ENCODE data around the gene TMEM132C. TPM values are rescaled to one million over a fixed set of nuclear protein-coding genes. Genes with fewer than 3 reads are reported as not detected.

TMEM132C gene
- total RNA-seq, 2 donors from 2014 or later = not detected

DNA sequence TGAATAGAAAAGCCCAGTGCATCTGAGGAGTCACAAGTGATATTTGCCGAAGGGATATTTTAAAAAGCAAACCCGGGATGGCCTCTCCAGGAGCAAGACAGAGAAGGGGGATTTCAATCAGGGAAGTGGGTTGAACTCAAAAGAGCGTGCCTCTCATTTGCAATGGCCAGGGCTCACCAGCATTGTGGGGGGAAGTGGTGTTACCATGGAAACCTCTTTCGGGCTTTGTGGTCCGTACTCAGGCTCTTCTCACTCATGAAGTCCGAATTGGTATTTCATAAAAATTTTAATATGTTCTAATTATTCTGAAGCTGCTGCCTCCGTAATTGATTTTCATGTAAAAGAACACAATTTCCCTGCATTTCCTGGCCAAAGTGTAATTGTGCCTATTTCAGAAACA is 476.9 kb downstream of the TMEM132C start:
- ATAC-seq (no peak), DNase-seq (no peak)
- H3K36me3 Mint-ChIP-seq (ENCODE audit: low read depth) = peaks cover 2% of the 10 kb centered on the region
- H3K9me3 ChIP-seq (ENCODE audit: control insufficient read depth, low read length, poor library complexity, severe bottlenecking) = no peaks in the 10 kb centered on the region
- H3K27ac Mint-ChIP-seq = no peak overlapping the region
- H3K4me3 Mint-ChIP-seq = no peak overlapping the region
- peaks cover 45% of the 10 kb centered on the region for H3K27me3 Mint-ChIP-seq
- H3K4me1 Mint-ChIP-seq = no peaks in the 10 kb centered on the region

GRCh38 chr12:128745772-128746689 is 479.1 kb downstream of the TMEM132C start:
- H3K27ac Mint-ChIP-seq = no peak overlapping the region
- H3K4me3 Mint-ChIP-seq = no peak overlapping the region
- H3K36me3 Mint-ChIP-seq (ENCODE audit: low read depth) = peaks cover 2% of the 10 kb centered on the region
- DNase-seq (no peak), ATAC-seq (no peak)
- no peaks in the 10 kb centered on the region for H3K4me1 Mint-ChIP-seq
- no peaks in the 10 kb centered on the region for H3K9me3 ChIP-seq (ENCODE audit: control insufficient read depth, low read length, poor library complexity, severe bottlenecking)
- peaks cover 48% of the 10 kb centered on the region for H3K27me3 Mint-ChIP-seq

- DNase-seq = no peak
- no peak for ATAC-seq
- H3K4me3 Mint-ChIP-seq = no peak overlapping the region
- no peaks in the 10 kb centered on the region for H3K9me3 ChIP-seq (ENCODE audit: control insufficient read depth, low read length, poor library complexity, severe bottlenecking)
- peaks cover 2% of the 10 kb centered on the region for H3K36me3 Mint-ChIP-seq (ENCODE audit: low read depth)
- H3K27ac Mint-ChIP-seq = no peak overlapping the region
- peaks cover 42% of the 10 kb centered on the region for H3K27me3 Mint-ChIP-seq
- H3K4me1 Mint-ChIP-seq = no peaks in the 10 kb centered on the region
These were observed 480.5 kb downstream of the TMEM132C start for GRCh38 chr12:128747441-128747840.

GRCh38 chr12:128752386-128752785 is 485.4 kb downstream of the TMEM132C start:
- H3K27me3 Mint-ChIP-seq = peaks cover 18% of the 10 kb centered on the region
- no peak overlapping the region for H3K27ac Mint-ChIP-seq
- ATAC-seq (no peak), DNase-seq (no peak)
- H3K36me3 Mint-ChIP-seq (ENCODE audit: low read depth) = no peaks in the 10 kb centered on the region
- H3K9me3 ChIP-seq (ENCODE audit: control insufficient read depth, low read length, poor library complexity, severe bottlenecking) = no peaks in the 10 kb centered on the region
- no peak overlapping the region for H3K4me3 Mint-ChIP-seq
- H3K4me1 Mint-ChIP-seq = no peaks in the 10 kb centered on the region

DNA sequence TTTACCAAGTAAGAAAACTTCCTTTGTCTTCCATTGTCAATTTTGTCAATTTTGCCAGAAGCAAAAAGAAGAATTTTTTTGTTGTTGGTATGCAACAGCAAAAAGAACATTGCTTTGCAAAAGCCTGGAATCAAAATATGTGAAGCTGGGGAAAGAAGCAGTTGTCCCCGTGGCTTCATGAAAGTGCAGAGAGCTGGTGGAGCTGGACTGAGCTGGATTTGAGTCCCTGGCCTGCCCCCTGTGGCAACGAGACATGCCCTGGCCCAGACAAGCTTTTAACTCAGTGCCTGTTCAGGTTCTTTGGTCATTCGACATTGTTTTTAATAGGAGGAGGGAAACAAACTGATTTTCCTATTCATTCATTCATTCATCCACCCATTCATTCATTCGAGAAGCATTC is 486.5 kb downstream of the TMEM132C start:
- no peaks in the 10 kb centered on the region for H3K9me3 ChIP-seq (ENCODE audit: control insufficient read depth, low read length, poor library complexity, severe bottlenecking)
- H3K4me3 Mint-ChIP-seq = no peak overlapping the region
- H3K36me3 Mint-ChIP-seq (ENCODE audit: low read depth) = no peaks in the 10 kb centered on the region
- ATAC-seq (no peak), DNase-seq (no peak)
- H3K27me3 Mint-ChIP-seq = peaks cover 8% of the 10 kb centered on the region
- no peaks in the 10 kb centered on the region for H3K4me1 Mint-ChIP-seq
- no peak overlapping the region for H3K27ac Mint-ChIP-seq

GRCh38 chr12:128754275-128754674 is 487.3 kb downstream of the TMEM132C start:
- no peak overlapping the region for H3K4me3 Mint-ChIP-seq
- H3K9me3 ChIP-seq (ENCODE audit: control insufficient read depth, low read length, poor library complexity, severe bottlenecking) = no peaks in the 10 kb centered on the region
- H3K27ac Mint-ChIP-seq = no peak overlapping the region
- H3K36me3 Mint-ChIP-seq (ENCODE audit: low read depth) = no peaks in the 10 kb centered on the region
- no peak for DNase-seq
- ATAC-seq = no peak
- H3K4me1 Mint-ChIP-seq = no peaks in the 10 kb centered on the region
- no peaks in the 10 kb centered on the region for H3K27me3 Mint-ChIP-seq

DNA sequence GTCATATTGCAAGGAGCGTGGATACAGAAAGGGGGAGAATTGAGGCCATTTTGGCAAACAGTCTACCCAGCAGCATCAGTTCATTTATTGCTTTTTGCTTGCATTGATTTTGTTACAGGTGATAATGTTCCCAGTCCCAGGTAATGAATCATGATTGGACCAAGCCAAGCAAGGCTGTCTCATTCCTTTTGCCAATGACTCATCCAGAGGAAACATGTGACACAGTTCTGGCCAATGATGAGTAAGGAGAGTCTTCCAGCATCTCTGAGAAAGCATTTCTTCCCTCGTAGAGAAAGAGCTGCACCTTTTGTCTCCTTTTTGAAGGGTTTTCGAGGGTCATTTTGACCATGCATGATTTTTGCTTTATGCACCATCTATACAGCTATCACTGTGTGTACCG is 488.6 kb downstream of the TMEM132C start:
- DNase-seq = no peak
- no peak for ATAC-seq
- no peaks in the 10 kb centered on the region for H3K36me3 Mint-ChIP-seq (ENCODE audit: low read depth)
- no peak overlapping the region for H3K4me3 Mint-ChIP-seq
- H3K9me3 ChIP-seq (ENCODE audit: control insufficient read depth, low read length, poor library complexity, severe bottlenecking) = no peaks in the 10 kb centered on the region
- no peak overlapping the region for H3K27ac Mint-ChIP-seq
- H3K27me3 Mint-ChIP-seq = peaks cover 9% of the 10 kb centered on the region
- H3K4me1 Mint-ChIP-seq = no peaks in the 10 kb centered on the region

Data from T-helper 17 cell (primary cell).